Fibroblast of the aortic adventitia (primary cell): ENCODE data around the gene SGCE. TPM values are rescaled to one million over a fixed set of nuclear protein-coding genes. Genes with fewer than 3 reads are reported as not detected.
"Not testable (repeated sequence)": the region's sequence is repeated elsewhere in the genome, so short reads cannot be mapped to it uniquely, and the experiment has no call there.

Source experiments
- DNase-seq: peaks from one replicate; pipeline ENCODE4 v3.0.0-alpha.2; 2010; ENCODE audit warnings: low read depth
- H3K4me3 ChIP-seq: 2 replicates; pipeline ENCODE4 v1.5.1; 2011; ENCODE audit warnings: low read depth, mild to moderate bottlenecking, control low read depth, low read length, moderate library complexity
- CTCF ChIP-seq: IDR thresholded peaks from 2 replicates; pipeline ENCODE4 v1.5.1; 2011; ENCODE audit warnings: mild to moderate bottlenecking, low read length, control low read depth, inconsistent platforms; ENCODE audit not compliant: insufficient read depth
- total RNA-seq: library from RNA; depleted of rRNA; stranded (reverse); fragments of >200 nt; gene quantifications from 2 replicates; pipeline ENCODE4 v1.2.3, GENCODE V29; 2012; ENCODE audit warnings: low replicate concordance

SGCE gene
- 77.4 and 100 TPM in 2 replicates for total RNA-seq

GRCh38 chr7:94655848-94656657 is at the start of gene SGCE:
SGCE (minus strand) TSS chr7:94656133; CDS start chr7:94656098, 35 bp downstream.
- peak within 1 kb of the TSS; percentile 80 for H3K4me3 ChIP-seq
- peak; percentile 81 for DNase-seq
- TF ChIP-seq CTCF = peak; percentile 69

GRCh38 chr7:94705155-94706021 is 49.5 kb upstream of the SGCE start:
- not testable (repeated sequence) for DNase-seq

GRCh38 chr7:94701555-94701973 is 45.6 kb upstream of the SGCE start:
- no peak overlapping the region for H3K4me3 ChIP-seq
- TF ChIP-seq CTCF = no peak
- peak; percentile 30 for DNase-seq

More at GRCh38 chr7:94705155-94706021, 49.5 kb upstream of the SGCE start:
- H3K4me3 ChIP-seq = not testable (repeated sequence)

GRCh38 chr7:94700926-94701554 is 45.1 kb upstream of the SGCE start:
- no peak for DNase-seq
- H3K4me3 ChIP-seq = no peak overlapping the region
- no peak for TF ChIP-seq CTCF

- TF ChIP-seq CTCF = no peak
These were observed 42.3 kb upstream of the SGCE start for GRCh38 chr7:94698275-94698674.

GRCh38 chr7:94697035-94697974 is 41.4 kb upstream of the SGCE start:
- no peak for TF ChIP-seq CTCF
- peak; percentile 97 for DNase-seq
- no peak overlapping the region for H3K4me3 ChIP-seq

More at GRCh38 chr7:94698275-94698674, 42.3 kb upstream of the SGCE start:
- peak; percentile 79 for DNase-seq
- H3K4me3 ChIP-seq = no peak overlapping the region
